ENCODE results near the gene AAK1. TPM values are rescaled to one million over a fixed set of nuclear protein-coding genes. Genes with fewer than 3 reads are reported as not detected.

Gene AAK1
- polyA plus RNA-seq, 1 of the 3 experiments (the other 2 are of a cell fraction), result 13.4 TPM

DNA sequence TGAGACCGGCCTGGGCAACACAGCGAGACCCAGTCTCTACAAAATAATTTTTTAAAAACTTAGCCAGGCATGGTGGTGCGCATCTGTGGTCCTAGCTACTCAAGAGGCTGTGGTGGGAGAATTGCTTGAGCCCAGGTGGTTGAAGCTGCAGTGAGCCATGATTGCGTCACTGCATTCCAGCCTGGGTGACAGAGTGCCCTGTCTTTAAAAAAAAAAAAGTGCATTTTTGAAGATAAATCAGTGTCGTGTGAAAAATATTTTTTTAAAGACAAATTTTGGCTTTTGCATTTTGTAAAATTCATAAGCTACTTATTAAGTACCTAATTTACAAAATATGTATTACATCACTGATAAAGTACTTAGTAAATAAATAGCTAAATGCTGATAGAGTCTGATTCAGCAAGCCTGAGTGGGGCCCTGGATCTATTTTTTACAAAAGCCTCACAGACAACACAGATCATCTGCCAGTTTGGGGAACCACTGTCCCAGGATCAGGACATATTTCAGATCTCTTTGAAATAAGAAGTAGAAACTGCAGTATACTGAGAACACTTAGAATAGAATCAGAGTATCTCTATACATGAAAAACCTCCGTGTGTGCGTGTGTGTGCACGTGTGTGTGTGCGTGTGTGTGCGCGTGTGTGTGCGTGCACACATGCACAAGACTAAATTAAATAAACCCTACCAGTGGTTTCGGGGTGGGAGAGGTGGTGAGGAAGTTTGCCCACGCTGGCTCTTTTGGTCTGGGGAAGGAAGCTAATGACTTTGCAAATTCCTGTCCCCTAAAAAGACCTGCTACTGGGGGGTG is 61.6 kb downstream of the AAK1 start:
- no peak for DNase-seq
- Histone ChIP-seq H3K9me2 (no peaks in the 10 kb centered on the region), H3K4me1 (ENCODE audit: control insufficient read depth in 1 of 2, insufficient read depth in 2 of 2, low read depth in 1 of 2, low read length in 1 of 2) (peaks cover 16 to 28% of the 10 kb centered on the region in 2 experiments; a peak in 2 of 4 replicates), H4K20me1 (ENCODE audit: insufficient read depth) (peaks cover 55% of the 10 kb centered on the region), H2AFZ (ENCODE audit: low read depth) (no peak overlapping the region), H3K9me3 (no peaks in the 10 kb centered on the region), H3K4me2 (peak overlapping the region; percentile 23), H3K36me3 (replicated peaks in 1 of 2; ENCODE audit: control insufficient read depth in 1 of 2, insufficient read depth in 2 of 2, low read length in 1 of 2) (no peaks in the 10 kb centered on the region), H3F3A (replicated peaks; ENCODE audit: insufficient read depth) (peaks cover 21% of the 10 kb centered on the region), H3K27ac (ENCODE audit: low read depth in 2 of 2, low read length in 1 of 2) (peak overlapping the region in 1 of 2 experiments; percentile 35; a peak in 2 of 4 replicates), H3K27me3 (ENCODE audit: insufficient read depth) (no peaks in the 10 kb centered on the region), H3K4me3 (ENCODE audit: low read depth in 2 of 2, low read length in 1 of 2) (no peak overlapping the region), H3K79me2 (ENCODE audit: insufficient read depth) (peaks cover 90% of the 10 kb centered on the region), H3K9ac (no peak overlapping the region)
- ChIA-PET CTCF (interaction anchor here (0.7 to 1.3 kb wide), 3 partner anchors 17 to 291 kb away, joined by 3 to 8 read pairs (median 3); no protein-coding TSS in a partner anchor), POLR2A (no interaction called here)
- WGBS (ENCODE audit: low lambda C conversion rate), result 86% methylated on average over 14 of the region's 14 CpGs
- no peak for TF ChIP-seq RAD21 (IDR thresholded peaks at IDR 0.05; ENCODE audit: low read length)
- TF ChIP-seq MXI1 (IDR thresholded peaks at IDR 0.05; ENCODE audit: low read depth, low read length), result no peak
- no peak for TF ChIP-seq SIN3A (IDR thresholded peaks at IDR 0.05; ENCODE audit: borderline replicate concordance, low read depth, low read length)
- TF ChIP-seq EP300 (IDR thresholded peaks at IDR 0.05; ENCODE audit: borderline replicate concordance in 1 of 2, low read depth in 1 of 2, low read length in 1 of 2), result no peak
- TF ChIP-seq MEF2A (IDR thresholded peaks at IDR 0.05; ENCODE audit: borderline replicate concordance, low read depth), result no peak
- peak; percentile 46 for TF ChIP-seq JUND (IDR thresholded peaks at IDR 0.05)
- TF ChIP-seq, protein P1, sequence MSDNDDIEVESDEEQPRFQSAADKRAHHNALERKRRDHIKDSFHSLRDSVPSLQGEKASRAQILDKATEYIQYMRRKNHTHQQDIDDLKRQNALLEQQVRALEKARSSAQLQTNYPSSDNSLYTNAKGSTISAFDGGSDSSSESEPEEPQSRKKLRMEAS (IDR thresholded peaks at IDR 0.05; ENCODE audit: low read depth), result no peak
- TF ChIP-seq GATA2 (CRISPR knock-in tag; IDR thresholded peaks at IDR 0.05), result no peak
- no peak for TF ChIP-seq RXRA (IDR thresholded peaks at IDR 0.05; ENCODE audit: borderline replicate concordance, low read depth)
- TF ChIP-seq, protein P2, sequence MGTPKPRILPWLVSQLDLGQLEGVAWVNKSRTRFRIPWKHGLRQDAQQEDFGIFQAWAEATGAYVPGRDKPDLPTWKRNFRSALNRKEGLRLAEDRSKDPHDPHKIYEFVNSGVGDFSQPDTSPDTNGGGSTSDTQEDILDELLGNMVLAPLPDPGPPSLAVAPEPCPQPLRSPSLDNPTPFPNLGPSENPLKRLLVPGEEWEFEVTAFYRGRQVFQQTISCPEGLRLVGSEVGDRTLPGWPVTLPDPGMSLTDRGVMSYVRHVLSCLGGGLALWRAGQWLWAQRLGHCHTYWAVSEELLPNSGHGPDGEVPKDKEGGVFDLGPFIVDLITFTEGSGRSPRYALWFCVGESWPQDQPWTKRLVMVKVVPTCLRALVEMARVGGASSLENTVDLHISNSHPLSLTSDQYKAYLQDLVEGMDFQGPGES (IDR thresholded peaks at IDR 0.05; ENCODE audit: low read depth, low read length), result no peak
- TF ChIP-seq CHD2 (IDR thresholded peaks at IDR 0.05; ENCODE audit: low read length, partially characterized antibody), result no peak
- TF ChIP-seq, protein P3, sequence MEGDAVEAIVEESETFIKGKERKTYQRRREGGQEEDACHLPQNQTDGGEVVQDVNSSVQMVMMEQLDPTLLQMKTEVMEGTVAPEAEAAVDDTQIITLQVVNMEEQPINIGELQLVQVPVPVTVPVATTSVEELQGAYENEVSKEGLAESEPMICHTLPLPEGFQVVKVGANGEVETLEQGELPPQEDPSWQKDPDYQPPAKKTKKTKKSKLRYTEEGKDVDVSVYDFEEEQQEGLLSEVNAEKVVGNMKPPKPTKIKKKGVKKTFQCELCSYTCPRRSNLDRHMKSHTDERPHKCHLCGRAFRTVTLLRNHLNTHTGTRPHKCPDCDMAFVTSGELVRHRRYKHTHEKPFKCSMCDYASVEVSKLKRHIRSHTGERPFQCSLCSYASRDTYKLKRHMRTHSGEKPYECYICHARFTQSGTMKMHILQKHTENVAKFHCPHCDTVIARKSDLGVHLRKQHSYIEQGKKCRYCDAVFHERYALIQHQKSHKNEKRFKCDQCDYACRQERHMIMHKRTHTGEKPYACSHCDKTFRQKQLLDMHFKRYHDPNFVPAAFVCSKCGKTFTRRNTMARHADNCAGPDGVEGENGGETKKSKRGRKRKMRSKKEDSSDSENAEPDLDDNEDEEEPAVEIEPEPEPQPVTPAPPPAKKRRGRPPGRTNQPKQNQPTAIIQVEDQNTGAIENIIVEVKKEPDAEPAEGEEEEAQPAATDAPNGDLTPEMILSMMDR (IDR thresholded peaks at IDR 0.05), result no peak
- TF ChIP-seq ELF1 (IDR thresholded peaks at IDR 0.05), result no peak
- TF ChIP-seq TCF12 (IDR thresholded peaks at IDR 0.05), result peak; percentile 48
- TF ChIP-seq YY1 (IDR thresholded peaks at IDR 0.05; ENCODE audit: low read depth), result no peak
- no peak for TF ChIP-seq TAF1 (IDR thresholded peaks at IDR 0.05; ENCODE audit: borderline replicate concordance, low read depth, low read length)
- TF ChIP-seq FOSL2 (IDR thresholded peaks at IDR 0.05; ENCODE audit: borderline replicate concordance, low read depth), result no peak; the same call in 1 of the 2 replicates
- no peak for TF ChIP-seq RCOR1 (IDR thresholded peaks at IDR 0.05; ENCODE audit: low read length)
- no peak for TF ChIP-seq POLR2AphosphoS5 (IDR thresholded peaks at IDR 0.05; ENCODE audit: low read depth, low read length)
- TF ChIP-seq NRF1 (IDR thresholded peaks at IDR 0.05; ENCODE audit: low read depth, low read length), result no peak
- no peak for TF ChIP-seq RFX5 (IDR thresholded peaks at IDR 0.05; ENCODE audit: low read length)
- TF ChIP-seq TEAD4 (IDR thresholded peaks at IDR 0.05; ENCODE audit: borderline replicate concordance, insufficient read depth), result 0 out of 2 replicates have a peak, but pooled peaks have one; percentile 30
- TF ChIP-seq, protein P4, sequence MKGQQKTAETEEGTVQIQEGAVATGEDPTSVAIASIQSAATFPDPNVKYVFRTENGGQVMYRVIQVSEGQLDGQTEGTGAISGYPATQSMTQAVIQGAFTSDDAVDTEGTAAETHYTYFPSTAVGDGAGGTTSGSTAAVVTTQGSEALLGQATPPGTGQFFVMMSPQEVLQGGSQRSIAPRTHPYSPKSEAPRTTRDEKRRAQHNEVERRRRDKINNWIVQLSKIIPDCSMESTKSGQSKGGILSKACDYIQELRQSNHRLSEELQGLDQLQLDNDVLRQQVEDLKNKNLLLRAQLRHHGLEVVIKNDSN (IDR thresholded peaks at IDR 0.05; ENCODE audit: borderline replicate concordance, low read depth), result no peak
- TF ChIP-seq, protein P5, sequence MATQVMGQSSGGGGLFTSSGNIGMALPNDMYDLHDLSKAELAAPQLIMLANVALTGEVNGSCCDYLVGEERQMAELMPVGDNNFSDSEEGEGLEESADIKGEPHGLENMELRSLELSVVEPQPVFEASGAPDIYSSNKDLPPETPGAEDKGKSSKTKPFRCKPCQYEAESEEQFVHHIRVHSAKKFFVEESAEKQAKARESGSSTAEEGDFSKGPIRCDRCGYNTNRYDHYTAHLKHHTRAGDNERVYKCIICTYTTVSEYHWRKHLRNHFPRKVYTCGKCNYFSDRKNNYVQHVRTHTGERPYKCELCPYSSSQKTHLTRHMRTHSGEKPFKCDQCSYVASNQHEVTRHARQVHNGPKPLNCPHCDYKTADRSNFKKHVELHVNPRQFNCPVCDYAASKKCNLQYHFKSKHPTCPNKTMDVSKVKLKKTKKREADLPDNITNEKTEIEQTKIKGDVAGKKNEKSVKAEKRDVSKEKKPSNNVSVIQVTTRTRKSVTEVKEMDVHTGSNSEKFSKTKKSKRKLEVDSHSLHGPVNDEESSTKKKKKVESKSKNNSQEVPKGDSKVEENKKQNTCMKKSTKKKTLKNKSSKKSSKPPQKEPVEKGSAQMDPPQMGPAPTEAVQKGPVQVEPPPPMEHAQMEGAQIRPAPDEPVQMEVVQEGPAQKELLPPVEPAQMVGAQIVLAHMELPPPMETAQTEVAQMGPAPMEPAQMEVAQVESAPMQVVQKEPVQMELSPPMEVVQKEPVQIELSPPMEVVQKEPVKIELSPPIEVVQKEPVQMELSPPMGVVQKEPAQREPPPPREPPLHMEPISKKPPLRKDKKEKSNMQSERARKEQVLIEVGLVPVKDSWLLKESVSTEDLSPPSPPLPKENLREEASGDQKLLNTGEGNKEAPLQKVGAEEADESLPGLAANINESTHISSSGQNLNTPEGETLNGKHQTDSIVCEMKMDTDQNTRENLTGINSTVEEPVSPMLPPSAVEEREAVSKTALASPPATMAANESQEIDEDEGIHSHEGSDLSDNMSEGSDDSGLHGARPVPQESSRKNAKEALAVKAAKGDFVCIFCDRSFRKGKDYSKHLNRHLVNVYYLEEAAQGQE (IDR thresholded peaks at IDR 0.05; ENCODE audit: low read depth, low read length), result no peak
